H9 (cell line): ENCODE data around the gene EPS8L1. TPM values are rescaled to one million over a fixed set of nuclear protein-coding genes. Genes with fewer than 3 reads are reported as not detected.

ENCODE experiments used
- DNase-seq: peaks from one replicate; pipeline ENCODE4 v3.0.0-alpha.2; 2017
- H2AFZ ChIP-seq: one replicate; pipeline ENCODE4 v1.6.1; 2013; ENCODE audit warnings: mild to moderate bottlenecking, low read length, control low read depth, moderate library complexity
- H2AK5ac ChIP-seq: 2 replicates; pipeline ENCODE4 v1.6.1; 2013; ENCODE audit warnings: low read length, control low read depth, mixed read lengths; ENCODE audit not compliant: insufficient read length
- H2BK120ac ChIP-seq: one replicate; pipeline ENCODE4 v1.6.1; 2013; ENCODE audit warnings: low read depth, mild to moderate bottlenecking, low read length, control low read depth, inconsistent platforms; ENCODE audit not compliant: poor library complexity, severe bottlenecking
- H2BK12ac ChIP-seq: 2 replicates; pipeline ENCODE4 v1.6.1; 2013; ENCODE audit warnings: low read length, control low read depth, mixed read lengths, low read depth; ENCODE audit not compliant: insufficient read length
- H2BK15ac ChIP-seq: 2 replicates; pipeline ENCODE4 v1.6.1; 2013; ENCODE audit warnings: low read depth, low read length, control low read depth
- H2BK20ac ChIP-seq: one replicate; pipeline ENCODE4 v1.6.1; 2013; ENCODE audit warnings: low read depth, mild to moderate bottlenecking, low read length, control low read depth, inconsistent platforms; ENCODE audit not compliant: poor library complexity, severe bottlenecking
- H2BK5ac ChIP-seq: 2 replicates; pipeline ENCODE4 v1.6.1; 2013; ENCODE audit warnings: low read length, control low read depth, mixed read lengths; ENCODE audit not compliant: insufficient read length
- H3K14ac ChIP-seq: 2 replicates; pipeline ENCODE4 v1.6.1; 2013; ENCODE audit warnings: low read length, control low read depth; ENCODE audit not compliant: insufficient read depth
- H3K18ac ChIP-seq: 2 replicates; pipeline ENCODE4 v1.6.1; 2013; ENCODE audit warnings: low read depth, mild to moderate bottlenecking, mixed read lengths, low read length, control low read depth; ENCODE audit not compliant: insufficient read length
- H3K23ac ChIP-seq: 2 replicates; pipeline ENCODE4 v1.6.1; 2013; ENCODE audit warnings: low read length, control low read depth, mixed read lengths, low read depth; ENCODE audit not compliant: insufficient read length
- H3K23me2 ChIP-seq: 2 replicates; pipeline ENCODE4 v1.6.1; 2013; ENCODE audit warnings: low read depth, mild to moderate bottlenecking, mixed read lengths, low read length, control low read depth; ENCODE audit not compliant: insufficient read length, poor library complexity, severe bottlenecking
- H3K27ac ChIP-seq: 2 replicates; pipeline ENCODE4 v1.5.1; 2013; ENCODE audit warnings: low read length, control low read depth, mixed read lengths, low read depth; ENCODE audit not compliant: insufficient read length
- H3K27me3 ChIP-seq: 2 replicates; pipeline ENCODE4 v1.6.1; 2013; ENCODE audit warnings: low read length, control low read depth, inconsistent platforms; ENCODE audit not compliant: insufficient read depth
- H3K4ac ChIP-seq: 2 replicates; pipeline ENCODE4 v1.6.1; 2013; ENCODE audit warnings: low read depth, mild to moderate bottlenecking, control low read depth, inconsistent platforms, low read length, moderate library complexity
- H3K4me1 ChIP-seq: 2 replicates; pipeline ENCODE4 v1.6.1; 2013; ENCODE audit warnings: low read length, control low read depth, inconsistent platforms; ENCODE audit not compliant: insufficient read depth
- H3K4me2 ChIP-seq: 2 replicates; pipeline ENCODE4 v1.6.1; 2013; ENCODE audit warnings: low read length, control low read depth, mixed read lengths; ENCODE audit not compliant: insufficient read length, insufficient read depth
- H3K56ac ChIP-seq: 2 replicates; pipeline ENCODE4 v1.6.1; 2013; ENCODE audit warnings: low read depth, mild to moderate bottlenecking, mixed read lengths, low read length, control low read depth; ENCODE audit not compliant: insufficient read length
- H3K79me1 ChIP-seq: 2 replicates; pipeline ENCODE4 v1.6.1; 2013; ENCODE audit warnings: low read depth, mild to moderate bottlenecking, moderate library complexity, low read length, control low read depth, inconsistent platforms; ENCODE audit not compliant: insufficient read depth, poor library complexity, severe bottlenecking
- H3K79me2 ChIP-seq: 2 replicates; pipeline ENCODE4 v1.6.1; 2013; ENCODE audit warnings: low read length, control low read depth, inconsistent platforms; ENCODE audit not compliant: insufficient read depth
- H3K9ac ChIP-seq: 2 replicates; pipeline ENCODE4 v1.6.1; 2013; ENCODE audit warnings: low read length, control low read depth, mixed read lengths; ENCODE audit not compliant: insufficient read length; ENCODE audit errors: extremely low read depth
- H3K9me3 ChIP-seq: one replicate; pipeline ENCODE4 v1.6.1; 2013; ENCODE audit warnings: low read depth, low read length, inconsistent platforms; ENCODE audit not compliant: control insufficient read depth
- H3T11ph ChIP-seq: one replicate; pipeline ENCODE4 v1.6.1; 2013; ENCODE audit warnings: mild to moderate bottlenecking, low read length, control low read depth, inconsistent platforms
- H4K20me1 ChIP-seq: one replicate; pipeline ENCODE4 v1.6.1; 2013; ENCODE audit not compliant: control insufficient read depth, insufficient read length, insufficient read depth
- H4K5ac ChIP-seq: 2 replicates; pipeline ENCODE4 v1.6.1; 2013; ENCODE audit warnings: low read depth, mild to moderate bottlenecking, mixed read lengths, low read length, control low read depth; ENCODE audit not compliant: insufficient read length
- H4K8ac ChIP-seq: replicated peaks from 2 replicates; pipeline ENCODE4 v1.6.1; 2013; ENCODE audit warnings: low read length, control low read depth, mixed read lengths, low read depth; ENCODE audit not compliant: insufficient read length
- H4K91ac ChIP-seq: 2 replicates; pipeline ENCODE4 v1.6.1; 2013; ENCODE audit warnings: low read depth, mild to moderate bottlenecking, moderate library complexity, mixed read lengths, low read length, control low read depth; ENCODE audit not compliant: insufficient read length
- H3K27ac Mint-ChIP-seq, 3 experiments: 2 replicates in 2 of 3; 3 replicates in 1 of 3; pipeline ENCODE4 v1.8.0; 2020 to 2021; ENCODE audit warnings: mixed read lengths in 3 of 3, mild to moderate bottlenecking in 1 of 3, moderate library complexity in 1 of 3
- H3K27me3 Mint-ChIP-seq: 2 replicates; pipeline ENCODE4 v1.8.0; 2021; ENCODE audit warnings: low read depth, mild to moderate bottlenecking, moderate library complexity, mixed read lengths
- H3K36me3 Mint-ChIP-seq, 3 experiments: 2 replicates in 2 of 3; 3 replicates in 1 of 3; pipeline ENCODE4 v1.8.0; 2020 to 2021; ENCODE audit warnings: low read depth in 3 of 3, mixed read lengths in 3 of 3; ENCODE audit not compliant: insufficient read depth in 1 of 3
- H3K4me1 Mint-ChIP-seq, 2 experiments: 2 replicates each; pipeline ENCODE4 v1.8.0; 2020; ENCODE audit warnings: mixed read lengths in 2 of 2
- H3K4me3 Mint-ChIP-seq, 2 experiments: 2 replicates in 1 of 2; 3 replicates in 1 of 2; pipeline ENCODE4 v1.8.0; 2020 to 2021; ENCODE audit warnings: mild to moderate bottlenecking in 2 of 2, mixed read lengths in 2 of 2, moderate library complexity in 1 of 2
- H3K9me3 Mint-ChIP-seq, 2 experiments: 2 replicates in 1 of 2; 3 replicates in 1 of 2; pipeline ENCODE4 v1.8.0; 2020; ENCODE audit warnings: mild to moderate bottlenecking in 2 of 2, mixed read lengths in 2 of 2, moderate library complexity in 1 of 2
- WGBS: extraction: QIAGEN DNeasy Blood & Tissue Kit; methylation state at CpG from one replicate; pipeline ENCODE4 v1.1.7; 2013; ENCODE audit warnings: missing lambda C conversion rate, low lambda C conversion rate, mixed read lengths; ENCODE audit not compliant: insufficient read length; ENCODE audit errors: extremely low coverage; 5-methylcytosine and 5-hydroxymethylcytosine counted together
- total RNA-seq: library from RNA; stranded (reverse); gene quantifications from 2 replicates; pipeline ENCODE4 v1.2.1, GENCODE V29; 2021
- TF ChIP-seq, protein P1 (sequence below): fragments of 200-600 bp; sonication (generic); conservative IDR thresholded peaks from 3 replicates; pipeline ENCODE4 v1.8.0; 2021; ENCODE audit warnings: antibody characterized with exemption, mild to moderate bottlenecking

Gene EPS8L1
- total RNA-seq, 1 experiment from 2014 or later = 24.0 TPM

DNA sequence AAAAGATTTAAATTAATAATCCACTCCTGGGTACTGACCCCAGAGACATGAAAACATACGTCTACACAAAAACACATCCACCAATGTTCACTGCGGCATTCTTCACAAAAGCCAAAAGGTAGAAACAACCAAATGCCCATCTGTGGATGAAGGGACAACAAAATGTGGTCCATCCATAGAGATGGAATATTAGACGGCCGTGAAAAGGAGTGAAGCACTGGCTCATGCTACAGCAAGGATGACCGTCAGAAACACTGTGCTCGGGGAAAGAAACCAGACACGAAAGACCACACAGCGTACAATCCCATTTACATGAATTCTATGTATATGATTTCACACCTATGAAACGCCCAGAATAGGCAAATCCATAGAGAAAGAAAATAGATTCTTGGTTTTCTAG is 18.8 kb upstream of the EPS8L1 start:
- H3K27ac Mint-ChIP-seq = no peak overlapping the region
- Histone ChIP-seq H2BK120ac (no peak overlapping the region), H3K79me1 (no peaks in the 10 kb centered on the region), H3K4me2 (no peak overlapping the region), H2BK15ac (no peak overlapping the region), H3K23me2 (no peaks in the 10 kb centered on the region), H3T11ph (no peak overlapping the region), H4K8ac (no peak overlapping the region), H3K9ac (no peak overlapping the region), H2BK20ac (no peak overlapping the region), H3K14ac (no peak overlapping the region), H4K5ac (no peak overlapping the region), H2AFZ (no peak overlapping the region), H2BK5ac (no peak overlapping the region), H2AK5ac (no peak overlapping the region), H3K23ac (no peak overlapping the region), H2BK12ac (no peak overlapping the region), H3K56ac (no peak overlapping the region), H3K27ac (no peak overlapping the region), H3K4me1 (no peaks in the 10 kb centered on the region), H4K91ac (no peak overlapping the region), H4K20me1 (no peaks in the 10 kb centered on the region), H3K79me2 (no peaks in the 10 kb centered on the region; the same call in 1 of the 2 replicates), H3K9me3 (no peaks in the 10 kb centered on the region), H3K27me3 (no peaks in the 10 kb centered on the region), H3K4ac (no peak overlapping the region), H3K18ac (no peak overlapping the region)
- H3K27me3 Mint-ChIP-seq = no peaks in the 10 kb centered on the region; the same call in none of the 2 replicates
- no peaks in the 10 kb centered on the region for H3K9me3 Mint-ChIP-seq
- TF ChIP-seq, protein P1, sequence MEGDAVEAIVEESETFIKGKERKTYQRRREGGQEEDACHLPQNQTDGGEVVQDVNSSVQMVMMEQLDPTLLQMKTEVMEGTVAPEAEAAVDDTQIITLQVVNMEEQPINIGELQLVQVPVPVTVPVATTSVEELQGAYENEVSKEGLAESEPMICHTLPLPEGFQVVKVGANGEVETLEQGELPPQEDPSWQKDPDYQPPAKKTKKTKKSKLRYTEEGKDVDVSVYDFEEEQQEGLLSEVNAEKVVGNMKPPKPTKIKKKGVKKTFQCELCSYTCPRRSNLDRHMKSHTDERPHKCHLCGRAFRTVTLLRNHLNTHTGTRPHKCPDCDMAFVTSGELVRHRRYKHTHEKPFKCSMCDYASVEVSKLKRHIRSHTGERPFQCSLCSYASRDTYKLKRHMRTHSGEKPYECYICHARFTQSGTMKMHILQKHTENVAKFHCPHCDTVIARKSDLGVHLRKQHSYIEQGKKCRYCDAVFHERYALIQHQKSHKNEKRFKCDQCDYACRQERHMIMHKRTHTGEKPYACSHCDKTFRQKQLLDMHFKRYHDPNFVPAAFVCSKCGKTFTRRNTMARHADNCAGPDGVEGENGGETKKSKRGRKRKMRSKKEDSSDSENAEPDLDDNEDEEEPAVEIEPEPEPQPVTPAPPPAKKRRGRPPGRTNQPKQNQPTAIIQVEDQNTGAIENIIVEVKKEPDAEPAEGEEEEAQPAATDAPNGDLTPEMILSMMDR = no peak
- WGBS = no CpG with 5 or more reads among the region's 9 CpGs
- DNase-seq = no peak
- H3K36me3 Mint-ChIP-seq = peaks cover 34 to 66% (median 53%) of the 10 kb centered on the region in 3 experiments
- H3K4me3 Mint-ChIP-seq = no peak overlapping the region
- H3K4me1 Mint-ChIP-seq = peaks cover 0 to 3% of the 10 kb centered on the region in 2 experiments; a peak in 2 of 4 replicates
